VCaP (cell line): Measurements from ENCODE around the gene MINDY4.

ENCODE experiments used
- H3K27ac ChIP-seq: fragments of 450-650 bp; 2 replicates; pipeline ENCODE4 v1.5.1; 2017
- CTCF ChIP-seq: fragments of 450-650 bp; conservative IDR thresholded peaks from 2 replicates; pipeline ENCODE4 v1.5.1; 2017; ENCODE audit warnings: mild to moderate bottlenecking, moderate library complexity

MINDY4 gene

DNA sequence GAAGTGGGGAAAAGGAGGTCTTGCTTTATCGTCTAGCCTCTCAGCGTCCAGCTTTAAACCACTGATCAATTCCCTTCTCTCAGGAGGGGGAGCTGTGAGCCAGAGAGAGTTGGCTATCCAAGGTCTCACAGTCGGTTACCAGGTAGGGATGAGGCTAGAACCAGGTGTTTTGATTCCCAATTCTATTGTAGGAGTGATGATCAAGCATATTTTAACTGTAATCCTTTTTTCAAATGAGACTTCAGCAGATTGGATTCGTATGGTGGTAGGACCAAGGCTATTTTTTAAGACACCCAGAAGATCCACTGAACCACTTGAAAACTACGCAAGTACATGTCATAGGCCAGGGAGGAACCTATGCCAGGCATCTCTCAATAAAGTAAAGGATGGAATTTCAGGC, 8.4 kb downstream of the MINDY4 start:
- H3K27ac ChIP-seq: peak overlapping the region; percentile 90
- no peak; the same call in 1 of the 2 replicates for TF ChIP-seq CTCF

GRCh38 chr7:30780941-30781340, 9.7 kb downstream of the MINDY4 start:
- TF ChIP-seq CTCF: no peak
- H3K27ac ChIP-seq: peak overlapping the region; percentile 90

- TF ChIP-seq CTCF: no peak
- H3K27ac ChIP-seq: no peak overlapping the region
These were observed 11.5 kb downstream of the MINDY4 start for GRCh38 chr7:30782690-30783089.

- H3K27ac ChIP-seq: no peak overlapping the region
- no peak for TF ChIP-seq CTCF
These were observed 14.6 kb downstream of the MINDY4 start for GRCh38 chr7:30785786-30786185.

GRCh38 chr7:30787486-30787885, 16.3 kb downstream of the MINDY4 start:
- no peak overlapping the region for H3K27ac ChIP-seq
- TF ChIP-seq CTCF: no peak

GRCh38 chr7:30788640-30789333, 17.6 kb downstream of the MINDY4 start:
- no peak overlapping the region for H3K27ac ChIP-seq
- TF ChIP-seq CTCF: no peak

DNA sequence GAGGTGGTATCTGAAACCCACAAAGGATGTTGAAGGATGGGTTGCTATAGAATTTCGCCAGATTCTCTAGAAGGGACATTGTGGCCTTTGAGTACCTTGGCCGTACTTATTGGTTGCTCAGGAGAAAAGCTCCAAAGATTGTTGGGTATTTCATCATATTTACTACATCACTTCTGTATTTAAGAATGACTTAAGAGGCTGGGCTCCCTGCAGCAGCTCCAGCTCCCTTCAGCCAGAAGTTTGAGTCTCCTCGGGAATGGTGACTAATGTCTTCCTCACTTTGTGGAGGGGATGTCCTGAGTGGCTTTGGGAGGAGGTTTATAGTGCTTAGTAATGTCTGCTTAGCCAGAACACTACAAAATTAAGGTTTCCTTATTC, 18.1 kb downstream of the MINDY4 start:
- H3K27ac ChIP-seq: no peak overlapping the region
- TF ChIP-seq CTCF: no peak
